Stimulated activated CD8-positive, alpha-beta memory T cell treated with anti-CD3 and anti-CD28 coated beads, Interleukin-4, amount 100 ng/mL, for 1 hour (primary cell): ENCODE results near the gene VOPP1.
"Not testable (repeated sequence)": the region's sequence is repeated elsewhere in the genome, so short reads cannot be mapped to it uniquely, and the experiment has no call there.

Source experiments
- DNase-seq, 2 donors: peaks; one replicate each; pipeline ENCODE4 v3.0.0-alpha.2; 2020; ENCODE audit warnings: low read depth in 2 of 2, low spot score in 1 of 2

VOPP1 gene

GRCh38 chr7:55572378-55573233 is at the start of gene VOPP1:
VOPP1 (minus strand) TSS chr7:55572502; CDS start chr7:55572324, 178 bp downstream.
- DNase-seq, result peak; percentile 20 to 29

- DNase-seq, result no peak
Measured at GRCh38 chr7:55618913-55619312, 46.6 kb upstream of the VOPP1 start.

- DNase-seq, result not testable (repeated sequence)
Measured at GRCh38 chr7:55614365-55615064, 42.2 kb upstream of the VOPP1 start.

GRCh38 chr7:55609726-55610125 is 37.4 kb upstream of the VOPP1 start:
- DNase-seq, result not testable (repeated sequence)

GRCh38 chr7:55605661-55606060 is 33.4 kb upstream of the VOPP1 start:
- not testable (repeated sequence) for DNase-seq

GRCh38 chr7:55597944-55598499 is 25.7 kb upstream of the VOPP1 start:
- not testable (repeated sequence) for DNase-seq

GRCh38 chr7:55597214-55597739 is 25.0 kb upstream of the VOPP1 start:
- not testable (repeated sequence) for DNase-seq

- DNase-seq, result no peak
Measured at GRCh38 chr7:55595511-55595910, 23.2 kb upstream of the VOPP1 start.

GRCh38 chr7:55594870-55595269 is 22.6 kb upstream of the VOPP1 start:
- no peak for DNase-seq

- DNase-seq, result no peak
Measured at GRCh38 chr7:55594414-55594813, 22.1 kb upstream of the VOPP1 start.

GRCh38 chr7:55593515-55594318 is 21.4 kb upstream of the VOPP1 start:
- DNase-seq, result peak; percentile 49 to 57

GRCh38 chr7:55593172-55593514 is 20.8 kb upstream of the VOPP1 start:
- DNase-seq, result no peak

GRCh38 chr7:55592492-55592891 is 20.2 kb upstream of the VOPP1 start:
- no peak for DNase-seq

- DNase-seq, result no peak
Measured at GRCh38 chr7:55591282-55591931, 19.1 kb upstream of the VOPP1 start.

- DNase-seq, result no peak
Measured at GRCh38 chr7:55590517-55591281, 18.4 kb upstream of the VOPP1 start.

- no peak for DNase-seq
Measured at GRCh38 chr7:55589905-55590304, 17.6 kb upstream of the VOPP1 start.

- no peak for DNase-seq
Measured at GRCh38 chr7:55588976-55589604, 16.8 kb upstream of the VOPP1 start.

- no peak for DNase-seq
Measured at GRCh38 chr7:55588379-55588699, 16.0 kb upstream of the VOPP1 start.

- DNase-seq, result no peak
Measured at GRCh38 chr7:55587687-55588378, 15.5 kb upstream of the VOPP1 start.
